H1 (cell line): ENCODE data around the gene CCDC63. TPM values are rescaled to one million over a fixed set of nuclear protein-coding genes. Genes with fewer than 3 reads are reported as not detected.

Source experiments
- CTCF ChIA-PET: fragments of 300-600 bp; sonication (Branson Sonifier 250); formaldehyde crosslinking; loops from one replicate; lab custom pipeline; 2021; ENCODE audit not compliant: partially characterized antibody; lab: Charles Lee
- POLR2A ChIA-PET: fragments of 300-600 bp; sonication (Branson Sonifier 250); formaldehyde crosslinking; loops from one replicate; lab custom pipeline; 2021; ENCODE audit warnings: inconsistent platforms; ENCODE audit not compliant: partially characterized antibody; lab: Charles Lee
- DNase-seq, 2 experiments: peaks; one replicate each; pipeline versions ENCODE4 v3.0.0 to v3.0.0-alpha.2; 2010 to 2022; ENCODE audit warnings: low spot score in 2 of 2, low read depth in 1 of 2, mixed read lengths in 1 of 2
- FAIRE-seq: peaks from 2 replicates; lab custom pipeline; 2011; peaks lifted over from hg19 to GRCh38; lab: Jason Lieb, UNC
- H2AFZ ChIP-seq: 2 replicates; pipeline ENCODE4 v1.8.1; 2012; ENCODE audit warnings: low read length, inconsistent platforms
- H2AK5ac ChIP-seq: 2 replicates; pipeline ENCODE4 v1.6.1; 2013; ENCODE audit warnings: low read depth, low read length
- H2BK120ac ChIP-seq: replicated peaks from 2 replicates; pipeline ENCODE3; 2013; ENCODE audit warnings: low read depth, low read length, inconsistent platforms
- H2BK12ac ChIP-seq: 2 replicates; pipeline ENCODE4 v1.6.1; 2013; ENCODE audit warnings: low read depth, low read length
- H2BK15ac ChIP-seq: 2 replicates; pipeline ENCODE4 v1.6.1; 2013; ENCODE audit warnings: low read length
- H2BK20ac ChIP-seq: 2 replicates; pipeline ENCODE4 v1.6.1; 2013; ENCODE audit warnings: low read length
- H2BK5ac ChIP-seq: 2 replicates; pipeline ENCODE4 v1.6.1; 2013; ENCODE audit warnings: low read depth, low read length
- H3K14ac ChIP-seq: 2 replicates; pipeline ENCODE4 v1.6.1; 2013; ENCODE audit warnings: inconsistent platforms; ENCODE audit not compliant: insufficient read length
- H3K18ac ChIP-seq: 2 replicates; pipeline ENCODE4 v1.6.1; 2013; ENCODE audit warnings: low read length; ENCODE audit errors: extremely low read depth
- H3K23ac ChIP-seq: 2 replicates; pipeline ENCODE4 v1.6.1; 2013; ENCODE audit warnings: inconsistent platforms; ENCODE audit not compliant: insufficient read length
- H3K23me2 ChIP-seq: 2 replicates; pipeline ENCODE4 v1.6.1; 2013; ENCODE audit warnings: low read depth, low read length
- H3K27ac ChIP-seq: 2 replicates; pipeline ENCODE4 v1.6.1; 2011; ENCODE audit warnings: low read depth, low read length, inconsistent platforms
- H3K27me3 ChIP-seq, 4 experiments: replicated peaks in 1 of 4; 1 replicate in 1 of 4; 2 replicates in 3 of 4; pipeline versions ENCODE4 v1.6.1 to v1.8.1; 2011 to 2013; ENCODE audit warnings: low read length in 3 of 4, mild to moderate bottlenecking in 3 of 4, inconsistent platforms in 2 of 4, mixed read lengths in 2 of 4, moderate library complexity in 1 of 4; ENCODE audit not compliant: control insufficient read depth in 3 of 4, insufficient read depth in 3 of 4; ENCODE audit errors: extremely low read depth in 1 of 4
- H3K36me3 ChIP-seq, 4 experiments: 2 replicates each; pipeline versions ENCODE4 v1.6.1 to v1.8.1; 2011 to 2013; ENCODE audit warnings: mild to moderate bottlenecking in 4 of 4, low read length in 3 of 4, moderate library complexity in 2 of 4, control low read depth in 1 of 4, inconsistent platforms in 1 of 4; ENCODE audit not compliant: insufficient read depth in 4 of 4, control insufficient read depth in 2 of 4
- H3K4ac ChIP-seq: replicated peaks from 2 replicates; pipeline ENCODE3; 2013; ENCODE audit warnings: low read length, low read depth, mixed read lengths, inconsistent platforms; ENCODE audit not compliant: insufficient read length
- H3K4me1 ChIP-seq, 4 experiments: replicated peaks in 1 of 4; 1 replicate in 1 of 4; 2 replicates in 3 of 4; pipeline versions ENCODE4 v1.6.1 to v1.8.1; 2011 to 2013; ENCODE audit warnings: low read length in 3 of 4, inconsistent platforms in 2 of 4, mixed read lengths in 1 of 4; ENCODE audit not compliant: insufficient read depth in 4 of 4, control insufficient read depth in 3 of 4
- H3K4me2 ChIP-seq, 2 experiments: 2 replicates each; pipeline versions ENCODE4 v1.6.1 to v1.8.1; 2011 to 2013; ENCODE audit warnings: low read depth in 2 of 2, low read length in 2 of 2, control low read depth in 1 of 2, inconsistent platforms in 1 of 2, mild to moderate bottlenecking in 1 of 2; ENCODE audit not compliant: insufficient read depth in 1 of 2
- H3K4me3 ChIP-seq, 4 experiments: fragments of 200-600, 300-600 bp in 1 of 4; sonication (generic), shearing (Covaris generic), sonication (Bioruptor Twin) in 1 of 4; 2 replicates each; pipeline versions ENCODE4 v1.5.1 to v1.8.1; 2011 to 2016; ENCODE audit warnings: low read length in 4 of 4, low read depth in 3 of 4, control low read depth in 2 of 4, inconsistent platforms in 2 of 4, mild to moderate bottlenecking in 2 of 4, mixed read lengths in 1 of 4, moderate library complexity in 1 of 4; ENCODE audit not compliant: insufficient read depth in 2 of 4; ENCODE audit errors: extremely low read depth in 1 of 4
- H3K56ac ChIP-seq: replicated peaks from 2 replicates; pipeline ENCODE3; 2013; ENCODE audit warnings: low read depth, mild to moderate bottlenecking, mixed read lengths, low read length, inconsistent platforms; ENCODE audit not compliant: insufficient read length
- H3K79me1 ChIP-seq: 2 replicates; pipeline ENCODE4 v1.6.1; 2013; ENCODE audit warnings: low read depth, low read length, control low read depth
- H3K79me2 ChIP-seq, 2 experiments: 2 replicates each; pipeline versions ENCODE4 v1.6.1 to v1.8.1; 2012 to 2013; ENCODE audit warnings: low read length in 2 of 2, mild to moderate bottlenecking in 2 of 2, inconsistent platforms in 1 of 2; ENCODE audit not compliant: insufficient read depth in 2 of 2, control insufficient read depth in 1 of 2
- H3K9ac ChIP-seq, 4 experiments: replicated peaks in 1 of 4; 1 replicate in 1 of 4; 2 replicates in 3 of 4; pipeline versions ENCODE4 v1.6.1 to v1.8.1; 2011 to 2013; ENCODE audit warnings: low read depth in 3 of 4, low read length in 3 of 4, control low read depth in 2 of 4, mild to moderate bottlenecking in 2 of 4, moderate library complexity in 2 of 4, inconsistent platforms in 1 of 4; ENCODE audit errors: extremely low read depth in 1 of 4
- H3K9me3 ChIP-seq, 2 experiments: 2 replicates each; pipeline versions ENCODE4 v1.6.1 to v1.8.1; 2012 to 2013; ENCODE audit warnings: mild to moderate bottlenecking in 2 of 2, moderate library complexity in 2 of 2, control low read depth in 1 of 2, inconsistent platforms in 1 of 2, low read depth in 1 of 2, low read length in 1 of 2, mixed read lengths in 1 of 2; ENCODE audit not compliant: insufficient read depth in 2 of 2
- H4K20me1 ChIP-seq, 2 experiments: replicated peaks in 1 of 2; 2 replicates each; pipeline versions ENCODE3 to v1.8.1; 2011 to 2013; ENCODE audit warnings: inconsistent platforms in 2 of 2, low read length in 2 of 2, mild to moderate bottlenecking in 1 of 2; ENCODE audit not compliant: insufficient read depth in 2 of 2, control insufficient read depth in 1 of 2
- H4K5ac ChIP-seq: 2 replicates; pipeline ENCODE4 v1.6.1; 2013; ENCODE audit warnings: low read length, low read depth, mixed read lengths, inconsistent platforms; ENCODE audit not compliant: insufficient read length
- H4K8ac ChIP-seq: 2 replicates; pipeline ENCODE4 v1.8.0; 2013; ENCODE audit warnings: mild to moderate bottlenecking, moderate library complexity, low read length, inconsistent platforms; ENCODE audit not compliant: insufficient read depth; ENCODE audit errors: extremely low read depth
- H4K91ac ChIP-seq: replicated peaks from 2 replicates; pipeline ENCODE3; 2013; ENCODE audit warnings: low read length, mixed read lengths, inconsistent platforms; ENCODE audit not compliant: insufficient read length
- CBX8 ChIP-seq: fragments of 300-800, 300-1000 bp; sonication (generic); IDR thresholded peaks from 2 replicates; pipeline ENCODE4 v1.7.1; 2016; ENCODE audit warnings: low read depth, low read length, borderline replicate concordance
- FOSL1 ChIP-seq: IDR thresholded peaks from 2 replicates; pipeline ENCODE4 v1.6.1; 2011; ENCODE audit warnings: mild to moderate bottlenecking, low read depth, low read length, moderate library complexity; ENCODE audit not compliant: insufficient read depth
- WGBS, 2 experiments: shearing (Covaris generic) in 1 of 2; methylation state at CpG; one replicate each; pipeline versions ENCODE4 v1.1.6 to v1.1.7; 2013 to 2015; ENCODE audit warnings: low lambda C conversion rate in 2 of 2, mixed read lengths in 2 of 2, inconsistent platforms in 1 of 2, low coverage in 1 of 2, missing lambda C conversion rate in 1 of 2; ENCODE audit not compliant: insufficient replicate concordance in 2 of 2, insufficient coverage in 1 of 2, insufficient read length in 1 of 2; ENCODE audit errors: extremely low coverage in 1 of 2, missing lambda C conversion rate in 1 of 2; 5-methylcytosine and 5-hydroxymethylcytosine counted together
- polyA plus RNA-seq, 7 experiments: library from polyadenylated mRNA; depleted of rRNA in 3 of 7; stranded (reverse) in 5 of 7; unstranded in 2 of 7; fragments of >200 nt in 5 of 7; fragments of 200-250 nt in 2 of 7; gene quantifications; 1 replicate in 5 of 7; 2 replicates in 1 of 7; 4 replicates in 1 of 7; pipeline versions ENCODE4 v1.2.1 to v1.2.3, GENCODE V29; 2011 to 2013; ENCODE audit warnings: missing spikeins in 2 of 7, mixed read lengths in 2 of 7
- total RNA-seq: library from RNA; stranded (reverse); fragmentation: NEBNext Ultra II Directional; extraction: Animal tissue kit (Norgen Biotek cat#: 25700); gene quantifications from 2 replicates; pipeline ENCODE4 v1.2.1, GENCODE V29; 2021

Gene CCDC63
- total and polyA plus RNA-seq, 2 of the 8 experiments (the other 6 are each of a cell fraction or from before 2014, with no cell fraction given): 0.42 to 0.93 TPM

DNA sequence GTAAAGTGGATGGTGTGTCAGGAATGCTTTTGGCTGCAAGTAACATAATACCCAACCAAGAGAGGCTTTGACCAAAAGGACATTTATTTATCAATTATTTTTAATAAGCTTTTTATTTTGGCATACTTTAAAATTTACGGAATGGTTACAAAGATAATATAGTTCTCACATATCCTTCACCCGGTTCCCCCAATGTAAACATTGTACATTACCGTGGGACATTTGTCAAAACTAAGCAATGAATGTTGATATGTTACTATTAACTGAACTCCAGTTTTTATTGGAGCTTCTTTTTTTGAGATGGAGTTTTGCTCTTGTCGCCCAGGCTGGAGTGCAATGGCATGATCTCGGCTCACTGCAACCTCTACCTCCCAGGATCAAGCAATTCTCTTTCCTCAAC is 23.0 kb downstream of the CCDC63 start:
- CTCF ChIA-PET: interaction anchor here (0.6 kb wide), 1 partner anchor 236 kb away, joined by 3 read pairs; no protein-coding TSS in a partner anchor
- FAIRE-seq: no peak

More for the DNA sequence above, 23.0 kb downstream of the CCDC63 start:
- POLR2A ChIA-PET: interaction anchor here (0.8 kb wide), 1 partner anchor 157 kb away, joined by 3 read pairs; no protein-coding TSS in a partner anchor
- Histone ChIP-seq H3K23me2 (no peaks in the 10 kb centered on the region), H3K56ac (no peak overlapping the region), H2AK5ac (no peak overlapping the region), H3K9me3 (peaks cover 6 to 14% of the 10 kb centered on the region in 2 experiments; a peak in 3 of 4 replicates), H3K79me1 (no peaks in the 10 kb centered on the region), H3K27ac (no peak overlapping the region), H2BK5ac (no peak overlapping the region), H3K9ac (no peak overlapping the region), H3K18ac (no peak overlapping the region), H3K23ac (no peak overlapping the region), H3K4me1 (no peaks in the 10 kb centered on the region), H3K79me2 (no peaks in the 10 kb centered on the region), H2AFZ (no peak overlapping the region), H3K4ac (no peak overlapping the region), H3K4me2 (no peak overlapping the region), H4K91ac (no peak overlapping the region), H3K14ac (no peak overlapping the region), H4K5ac (no peak overlapping the region), H4K20me1 (no peaks in the 10 kb centered on the region), H2BK120ac (no peak overlapping the region), H3K27me3 (peaks cover 0 to 1% (median 0%) of the 10 kb centered on the region in 4 experiments; a peak in 1 of 7 replicates), H2BK15ac (no peak overlapping the region), H4K8ac (no peak overlapping the region), H2BK20ac (no peak overlapping the region), H2BK12ac (no peak overlapping the region), H3K4me3 (no peak overlapping the region), H3K36me3 (no peaks in the 10 kb centered on the region)
- 96% methylated on average over 5 of the region's 5 CpGs; no CpG with 5 or more reads in 1 of the 2 experiments for WGBS, 2 experiments
- DNase-seq: no peak
- no peak for TF ChIP-seq CBX8
- TF ChIP-seq FOSL1: no peak
